Endothelial cell of umbilical vein (primary cell): ENCODE data around the gene CDK15. TPM values are rescaled to one million over a fixed set of nuclear protein-coding genes. Genes with fewer than 3 reads are reported as not detected.

ENCODE experiments used
- BruUV-seq: library from RNA; stranded (reverse); fragments of 400-500 nt; replicated peaks from 2 replicates; lab custom pipeline; 2021; lab: Mats Ljungman, UMichigan
- CTCF ChIA-PET: fragments of 300-600, 350-600 bp; sonication (Branson Sonifier 250); formaldehyde crosslinking; loops from one replicate; lab custom pipeline; 2021; ENCODE audit warnings: antibody characterized with exemption, inconsistent platforms; lab: Charles Lee
- POLR2A ChIA-PET: fragments of 300-600, 350-600 bp; sonication (Branson Sonifier 250); formaldehyde crosslinking; loops from one replicate; lab custom pipeline; 2021; ENCODE audit warnings: antibody characterized with exemption, inconsistent platforms; lab: Charles Lee
- DNase-seq: peaks from one replicate; pipeline ENCODE4 v3.0.0-alpha.2; 2011; ENCODE audit warnings: low read depth, low spot score
- FAIRE-seq: peaks from 2 replicates; lab custom pipeline; 2011; peaks lifted over from hg19 to GRCh38; lab: Jason Lieb, UNC
- H2AFZ ChIP-seq: 2 replicates; pipeline ENCODE4 v1.6.0; 2012; ENCODE audit warnings: low read depth, low read length, control low read depth, inconsistent platforms
- H3K27ac ChIP-seq: 2 replicates; pipeline ENCODE4 v1.5.1; 2011; ENCODE audit warnings: low read depth, mild to moderate bottlenecking, control low read depth, low read length, moderate library complexity; ENCODE audit not compliant: insufficient read depth
- H3K27me3 ChIP-seq, 2 experiments: 2 replicates each; pipeline versions ENCODE4 v1.6.0 to v1.6.1; 2011; ENCODE audit warnings: low read length in 2 of 2, mixed read lengths in 1 of 2; ENCODE audit not compliant: control insufficient read depth in 2 of 2, insufficient read depth in 2 of 2
- H3K36me3 ChIP-seq, 2 experiments: 2 replicates in 1 of 2; 3 replicates in 1 of 2; pipeline ENCODE4 v1.5.1; 2011; ENCODE audit warnings: low read length in 2 of 2, mild to moderate bottlenecking in 1 of 2, moderate library complexity in 1 of 2; ENCODE audit not compliant: control insufficient read depth in 2 of 2, insufficient read depth in 2 of 2; ENCODE audit errors: extremely low read depth in 1 of 2
- H3K4me1 ChIP-seq: 3 replicates; pipeline ENCODE4 v1.5.1; 2011; ENCODE audit warnings: mild to moderate bottlenecking, low read length; ENCODE audit not compliant: control insufficient read depth, insufficient read depth; ENCODE audit errors: extremely low read depth
- H3K4me2 ChIP-seq: 2 replicates; pipeline ENCODE4 v1.6.1; 2011; ENCODE audit warnings: low read length, control low read depth, mixed read lengths; ENCODE audit not compliant: insufficient read depth
- H3K4me3 ChIP-seq, 3 experiments: fragments of 200-600 bp in 1 of 3; sonication (generic), shearing (Covaris generic) in 1 of 3; replicated peaks in 1 of 3; 2 replicates each; pipeline ENCODE4 v1.5.1; 2011 to 2016; ENCODE audit warnings: control low read depth in 3 of 3, low read length in 3 of 3, mild to moderate bottlenecking in 2 of 3, inconsistent platforms in 1 of 3, low read depth in 1 of 3, moderate library complexity in 1 of 3; ENCODE audit not compliant: insufficient read depth in 1 of 3
- H3K79me2 ChIP-seq: 2 replicates; pipeline ENCODE4 v1.6.0; 2012; ENCODE audit warnings: low read length, inconsistent platforms; ENCODE audit not compliant: control insufficient read depth, insufficient read depth
- H3K9ac ChIP-seq: replicated peaks from 2 replicates; pipeline ENCODE3; 2011; ENCODE audit warnings: low read length, control low read depth; ENCODE audit not compliant: insufficient read depth; ENCODE audit errors: extremely low read depth
- H3K9me1 ChIP-seq: replicated peaks from 3 replicates; pipeline ENCODE4 v1.6.0; 2011; ENCODE audit warnings: mild to moderate bottlenecking, low read length; ENCODE audit not compliant: control insufficient read depth, insufficient read depth; ENCODE audit errors: extremely low read depth
- H3K9me3 ChIP-seq: replicated peaks from 2 replicates; pipeline ENCODE4 v1.5.1; 2012; ENCODE audit warnings: low read length, inconsistent platforms; ENCODE audit not compliant: control insufficient read depth, insufficient read depth
- H4K20me1 ChIP-seq: replicated peaks from 2 replicates; pipeline ENCODE3; 2011; ENCODE audit warnings: mild to moderate bottlenecking, low read length; ENCODE audit not compliant: control insufficient read depth, insufficient read depth; ENCODE audit errors: extremely low read depth
- EZH2 ChIP-seq: IDR thresholded peaks from 2 replicates; pipeline ENCODE4 v1.6.1; 2012; ENCODE audit warnings: borderline replicate concordance, low read depth, mild to moderate bottlenecking, moderate library complexity, low read length, inconsistent platforms; ENCODE audit not compliant: severe bottlenecking
- FOS ChIP-seq: IDR thresholded peaks from 2 replicates; pipeline ENCODE4 v1.6.1; 2011; ENCODE audit warnings: mild to moderate bottlenecking, low read length, moderate library complexity, borderline replicate concordance; ENCODE audit not compliant: insufficient read depth
- GATA2 ChIP-seq: IDR thresholded peaks from 2 replicates; pipeline ENCODE4 v1.7.0; 2011; ENCODE audit warnings: low read depth, mild to moderate bottlenecking, moderate library complexity, mixed read lengths, low read length; ENCODE audit not compliant: insufficient read length, insufficient read depth
- JUN ChIP-seq: IDR thresholded peaks from 2 replicates; pipeline ENCODE4 v1.6.1; 2011; ENCODE audit warnings: borderline replicate concordance, low read depth; ENCODE audit not compliant: insufficient read length, insufficient read depth
- MAX ChIP-seq: IDR thresholded peaks from 2 replicates; pipeline ENCODE4 v1.6.1; 2011; ENCODE audit not compliant: insufficient read depth, insufficient read length
- MYC ChIP-seq: IDR thresholded peaks from one replicate; pipeline ENCODE4 v1.6.1; 2011; ENCODE audit warnings: mild to moderate bottlenecking, low read depth, low read length
- POLR2A ChIP-seq: IDR thresholded peaks from 2 replicates; pipeline ENCODE4 v1.6.1; 2012; ENCODE audit warnings: low read depth, mild to moderate bottlenecking, control low read depth, low read length
- POLR2AphosphoS5 ChIP-seq: IDR thresholded peaks from 2 replicates; pipeline ENCODE4 v1.6.1; 2012; ENCODE audit warnings: low read depth, mild to moderate bottlenecking, control low read depth, low read length, moderate library complexity; ENCODE audit not compliant: insufficient read depth
- dilution Hi-C: fragments of 300-500 bp; cut with MboI; formaldehyde crosslinking; loops from one replicate; pipeline ENCODE4 v1.15.0; 2019; ENCODE audit warnings: low sequenced_read_pairs; ENCODE audit not compliant: extremely low pct_ligation_motif_present
- intact Hi-C: fragments of 100-400 bp; cut with micrococcal nuclease; formaldehyde crosslinking; loops from one replicate; pipeline ENCODE4 v1.10.0; 2022
- polyA plus RNA-seq, 4 experiments: library from polyadenylated mRNA; depleted of rRNA in 3 of 4; stranded (reverse) in 3 of 4; unstranded in 1 of 4; fragments of >200 nt; gene quantifications; 2 replicates each; pipeline versions ENCODE4 v1.2.1 to v1.2.3, GENCODE V29; 2011 to 2012; ENCODE audit warnings: missing spikeins in 1 of 4
- total RNA-seq: library from RNA; stranded (reverse); gene quantifications from 2 replicates; pipeline ENCODE4 v1.2.3, GENCODE V29; 2021
- TF ChIP-seq, protein P1 (sequence below), 2 donors: IDR thresholded peaks; 1 replicate in 1 of 2; 2 replicates in 1 of 2; pipeline ENCODE4 v1.5.1; 2011; ENCODE audit warnings: low read length in 2 of 2, mild to moderate bottlenecking in 2 of 2, moderate library complexity in 2 of 2, control low read depth in 1 of 2, inconsistent platforms in 1 of 2, low read depth in 1 of 2; ENCODE audit not compliant: insufficient read depth in 1 of 2; ENCODE audit errors: extremely low read depth in 1 of 2

CDK15 gene
- total and polyA plus RNA-seq, 2 donors (not counting 3 experiments of a cell fraction or from before 2014, with no cell fraction given), result not detected

DNA sequence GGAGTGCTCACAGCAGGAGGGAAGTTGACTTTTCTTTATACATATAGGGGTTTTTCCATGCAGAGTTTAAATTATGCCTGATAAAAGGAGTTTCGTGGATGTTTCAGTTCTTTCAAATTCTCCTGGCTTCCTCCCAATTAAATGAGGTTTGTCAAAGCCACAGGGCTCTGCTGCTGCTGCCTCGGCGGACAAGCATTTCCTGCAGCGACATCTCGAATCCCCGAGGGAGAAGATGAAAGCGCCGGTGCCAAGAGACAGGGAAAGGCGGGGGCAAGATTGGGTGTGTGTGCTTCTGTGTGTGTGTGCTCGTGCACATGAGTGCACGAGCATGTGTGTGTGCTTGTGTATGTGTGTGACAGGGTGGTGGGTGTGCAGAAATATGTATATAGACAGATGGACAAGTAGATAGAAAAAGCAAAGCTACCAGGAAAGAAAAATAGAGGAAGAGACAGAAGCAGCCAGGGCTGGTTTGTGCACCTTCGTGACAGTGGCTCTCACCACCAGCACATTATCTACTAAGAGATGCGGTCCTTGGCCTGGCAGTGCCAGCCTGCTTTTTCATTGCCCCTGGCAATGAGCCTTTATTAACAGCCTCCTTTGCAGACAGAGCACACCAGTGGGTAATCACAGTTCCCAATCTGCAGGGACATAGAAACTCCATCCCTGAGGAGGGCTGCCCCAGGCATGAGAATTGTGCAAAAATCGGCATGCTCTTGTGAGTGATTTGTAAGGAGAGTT, 76.2 kb downstream of the CDK15 start:
- FAIRE-seq, result peak; percentile 62
- H3K27ac ChIP-seq, result no peak overlapping the region
- BruUV-seq, result no TSS peak
- no peaks in the 10 kb centered on the region for H3K9me1 ChIP-seq
- dilution Hi-C loops, result no loop called here
- peak overlapping the region; percentile 10 for H3K4me2 ChIP-seq
- no peaks in the 10 kb centered on the region for H3K36me3 ChIP-seq
- intact Hi-C loops, result no loop called here
- no peaks in the 10 kb centered on the region for H3K79me2 ChIP-seq
- no peak overlapping the region for H3K4me3 ChIP-seq
- H3K4me1 ChIP-seq, result no peaks in the 10 kb centered on the region
- H3K27me3 ChIP-seq, result peaks cover 42 to 51% of the 10 kb centered on the region in 2 experiments
- ChIA-PET POLR2A (no interaction called here), CTCF (no interaction called here)
- no peak for DNase-seq
- H4K20me1 ChIP-seq, result no peaks in the 10 kb centered on the region
- no peak overlapping the region for H3K9ac ChIP-seq
- no peaks in the 10 kb centered on the region for H3K9me3 ChIP-seq
- H2AFZ ChIP-seq, result no peak overlapping the region
- no peak for TF ChIP-seq MYC
- TF ChIP-seq MAX, result no peak
- TF ChIP-seq JUN, result no peak
- TF ChIP-seq POLR2AphosphoS5, result no peak
- no peak for TF ChIP-seq POLR2A
- no peak for TF ChIP-seq EZH2
- TF ChIP-seq FOS, result no peak
- TF ChIP-seq GATA2, result no peak
- TF ChIP-seq, protein P1, sequence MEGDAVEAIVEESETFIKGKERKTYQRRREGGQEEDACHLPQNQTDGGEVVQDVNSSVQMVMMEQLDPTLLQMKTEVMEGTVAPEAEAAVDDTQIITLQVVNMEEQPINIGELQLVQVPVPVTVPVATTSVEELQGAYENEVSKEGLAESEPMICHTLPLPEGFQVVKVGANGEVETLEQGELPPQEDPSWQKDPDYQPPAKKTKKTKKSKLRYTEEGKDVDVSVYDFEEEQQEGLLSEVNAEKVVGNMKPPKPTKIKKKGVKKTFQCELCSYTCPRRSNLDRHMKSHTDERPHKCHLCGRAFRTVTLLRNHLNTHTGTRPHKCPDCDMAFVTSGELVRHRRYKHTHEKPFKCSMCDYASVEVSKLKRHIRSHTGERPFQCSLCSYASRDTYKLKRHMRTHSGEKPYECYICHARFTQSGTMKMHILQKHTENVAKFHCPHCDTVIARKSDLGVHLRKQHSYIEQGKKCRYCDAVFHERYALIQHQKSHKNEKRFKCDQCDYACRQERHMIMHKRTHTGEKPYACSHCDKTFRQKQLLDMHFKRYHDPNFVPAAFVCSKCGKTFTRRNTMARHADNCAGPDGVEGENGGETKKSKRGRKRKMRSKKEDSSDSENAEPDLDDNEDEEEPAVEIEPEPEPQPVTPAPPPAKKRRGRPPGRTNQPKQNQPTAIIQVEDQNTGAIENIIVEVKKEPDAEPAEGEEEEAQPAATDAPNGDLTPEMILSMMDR (IDR thresholded peaks at IDR 0.05; ENCODE audit: extremely low read depth in 1 of 2, insufficient read depth in 1 of 2, low read depth in 1 of 2, low read length in 2 of 2), result no peak
